Measurements from ENCODE around the gene PNPLA1.

Gene PNPLA1

GRCh38 chr6:36312854-36313648 lies 43.2 kb downstream of the PNPLA1 start:
- no peak for FAIRE-seq
- no peak for DNase-seq (ENCODE audit: insufficient read length, low spot score)

- DNase-seq (ENCODE audit: insufficient read length, low spot score) (no peak), FAIRE-seq (no peak)
Observed at GRCh38 chr6:36313649-36313936, 43.7 kb downstream of the PNPLA1 start.

GRCh38 chr6:36314221-36315014 lies 44.6 kb downstream of the PNPLA1 start:
- no peak for DNase-seq (ENCODE audit: insufficient read length, low spot score)
- FAIRE-seq: no peak

- DNase-seq (ENCODE audit: insufficient read length, low spot score): no peak
- no peak for FAIRE-seq
Observed at GRCh38 chr6:36315921-36316320, 46.1 kb downstream of the PNPLA1 start.

GRCh38 chr6:36317623-36318022 lies 47.8 kb downstream of the PNPLA1 start:
- no peak for FAIRE-seq
- no peak for DNase-seq (ENCODE audit: insufficient read length, low spot score)

- no peak for FAIRE-seq
- DNase-seq (ENCODE audit: insufficient read length, low spot score): no peak
Observed at GRCh38 chr6:36318690-36319435, 49.0 kb downstream of the PNPLA1 start.

- FAIRE-seq (no peak), DNase-seq (ENCODE audit: insufficient read length, low spot score) (no peak)
Observed at GRCh38 chr6:36319436-36319762, 49.5 kb downstream of the PNPLA1 start.

- FAIRE-seq: no peak
- no peak for DNase-seq (ENCODE audit: insufficient read length, low spot score)
Observed at GRCh38 chr6:36319821-36320220, 50.0 kb downstream of the PNPLA1 start.

- DNase-seq (ENCODE audit: insufficient read length, low spot score) (no peak), FAIRE-seq (no peak)
Observed at GRCh38 chr6:36320475-36320874, 50.6 kb downstream of the PNPLA1 start.

- FAIRE-seq (no peak), DNase-seq (ENCODE audit: insufficient read length, low spot score) (no peak)
Observed at GRCh38 chr6:36322591-36322990, 52.7 kb downstream of the PNPLA1 start.

- FAIRE-seq: no peak
Observed at GRCh38 chr6:36323062-36323461, 53.2 kb downstream of the PNPLA1 start.

GRCh38 chr6:36324191-36324590 lies 54.3 kb downstream of the PNPLA1 start:
- FAIRE-seq: no peak
- DNase-seq (ENCODE audit: insufficient read length, low spot score): no peak

More at GRCh38 chr6:36323062-36323461, 53.2 kb downstream of the PNPLA1 start:
- DNase-seq (ENCODE audit: insufficient read length, low spot score): no peak

GRCh38 chr6:36324715-36325114 lies 54.9 kb downstream of the PNPLA1 start:
- DNase-seq (ENCODE audit: insufficient read length, low spot score) (no peak), FAIRE-seq (no peak)

GRCh38 chr6:36326356-36326995 lies 56.6 kb downstream of the PNPLA1 start:
- FAIRE-seq (no peak), DNase-seq (ENCODE audit: insufficient read length, low spot score) (no peak)

- no peak for FAIRE-seq
- no peak for DNase-seq (ENCODE audit: insufficient read length, low spot score)
Observed at GRCh38 chr6:36327226-36327918, 57.5 kb downstream of the PNPLA1 start.

- no peak for DNase-seq (ENCODE audit: insufficient read length, low spot score)
- no peak for FAIRE-seq
Observed at GRCh38 chr6:36327919-36328236, 58.0 kb downstream of the PNPLA1 start.

GRCh38 chr6:36328600-36328999 lies 58.7 kb downstream of the PNPLA1 start:
- no peak for FAIRE-seq
- DNase-seq (ENCODE audit: insufficient read length, low spot score): no peak

- no peak for FAIRE-seq
- no peak for DNase-seq (ENCODE audit: insufficient read length, low spot score)
Observed at GRCh38 chr6:36329798-36330291, 60.0 kb downstream of the PNPLA1 start.

GRCh38 chr6:36330366-36330765 lies 60.5 kb downstream of the PNPLA1 start:
- DNase-seq (ENCODE audit: insufficient read length, low spot score) (no peak), FAIRE-seq (no peak)

- DNase-seq (ENCODE audit: insufficient read length, low spot score) (no peak), FAIRE-seq (no peak)
Observed at GRCh38 chr6:36331381-36331780, 61.5 kb downstream of the PNPLA1 start.

All from GM19239 (cell line).